Activated CD8-positive, alpha-beta memory T cell treated with anti-CD3 and anti-CD28 coated beads, Interleukin-2, amount 50 U/mL, for 4 hours (primary cell): Measurements from ENCODE around the gene VDAC2.
"Not testable (repeated sequence)": the region's sequence is repeated elsewhere in the genome, so short reads cannot be mapped to it uniquely, and the experiment has no call there.

Experiments
- DNase-seq: peaks from one replicate; pipeline ENCODE4 v3.0.0-alpha.2; 2020

The VDAC2 gene

GRCh38 chr10:75201793-75202307, 8.7 kb upstream of the VDAC2 start:
- DNase-seq = no peak

- DNase-seq = no peak
Measured at GRCh38 chr10:75202321-75203045, 8.1 kb upstream of the VDAC2 start.

DNA sequence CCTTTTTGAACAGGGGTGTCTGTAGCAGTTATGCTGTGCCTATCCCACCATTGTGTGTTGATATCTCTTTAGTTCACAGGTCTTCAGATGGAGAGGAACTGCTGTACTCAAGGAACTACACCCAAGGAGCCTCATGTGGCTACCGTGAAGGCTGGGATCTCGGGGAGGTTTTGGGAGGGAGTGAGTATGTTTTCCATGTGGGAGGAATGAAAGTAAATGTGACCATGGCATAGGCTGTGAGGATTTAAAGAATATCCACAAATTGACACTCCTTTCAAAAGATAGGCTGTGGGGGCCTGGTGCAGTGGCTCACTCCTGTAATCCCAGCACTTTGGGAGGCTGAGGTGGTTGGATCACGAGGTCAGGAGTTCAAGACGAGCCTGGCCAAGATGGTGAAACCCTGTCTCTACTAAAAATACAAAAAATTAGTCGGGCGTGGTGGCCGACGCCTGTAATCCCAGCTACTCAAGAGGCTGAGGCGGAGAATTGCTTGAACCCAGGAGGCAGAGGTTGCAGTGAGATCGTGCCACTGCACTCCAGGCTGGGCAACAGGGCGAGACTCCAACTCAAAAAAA, 7.5 kb upstream of the VDAC2 start:
- not testable (repeated sequence) for DNase-seq

- no peak for DNase-seq
Measured at GRCh38 chr10:75203724-75204123, 6.9 kb upstream of the VDAC2 start.

- DNase-seq = no peak
Measured at GRCh38 chr10:75205908-75206307, 4.7 kb upstream of the VDAC2 start.

DNA sequence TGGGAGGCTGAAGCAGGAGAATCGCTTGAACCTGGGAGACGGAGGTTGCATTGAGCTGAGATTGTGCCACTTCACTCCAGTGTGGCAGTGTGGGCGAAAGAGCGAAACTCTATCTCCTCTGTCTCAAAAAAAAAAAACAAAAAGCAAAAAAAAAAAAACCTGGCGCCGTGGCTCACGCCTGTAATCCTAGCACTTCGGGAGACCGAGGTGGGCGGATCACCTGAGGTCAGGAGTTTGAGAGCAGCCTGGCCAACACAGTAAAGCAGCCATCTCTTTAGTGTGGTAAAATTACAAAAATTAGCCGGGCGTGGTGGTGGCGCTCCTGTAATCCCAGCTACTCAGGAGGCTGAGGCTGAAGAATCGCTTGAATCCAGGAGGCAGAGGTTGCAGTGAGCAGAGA, 4.0 kb upstream of the VDAC2 start:
- DNase-seq = not testable (repeated sequence)

DNA sequence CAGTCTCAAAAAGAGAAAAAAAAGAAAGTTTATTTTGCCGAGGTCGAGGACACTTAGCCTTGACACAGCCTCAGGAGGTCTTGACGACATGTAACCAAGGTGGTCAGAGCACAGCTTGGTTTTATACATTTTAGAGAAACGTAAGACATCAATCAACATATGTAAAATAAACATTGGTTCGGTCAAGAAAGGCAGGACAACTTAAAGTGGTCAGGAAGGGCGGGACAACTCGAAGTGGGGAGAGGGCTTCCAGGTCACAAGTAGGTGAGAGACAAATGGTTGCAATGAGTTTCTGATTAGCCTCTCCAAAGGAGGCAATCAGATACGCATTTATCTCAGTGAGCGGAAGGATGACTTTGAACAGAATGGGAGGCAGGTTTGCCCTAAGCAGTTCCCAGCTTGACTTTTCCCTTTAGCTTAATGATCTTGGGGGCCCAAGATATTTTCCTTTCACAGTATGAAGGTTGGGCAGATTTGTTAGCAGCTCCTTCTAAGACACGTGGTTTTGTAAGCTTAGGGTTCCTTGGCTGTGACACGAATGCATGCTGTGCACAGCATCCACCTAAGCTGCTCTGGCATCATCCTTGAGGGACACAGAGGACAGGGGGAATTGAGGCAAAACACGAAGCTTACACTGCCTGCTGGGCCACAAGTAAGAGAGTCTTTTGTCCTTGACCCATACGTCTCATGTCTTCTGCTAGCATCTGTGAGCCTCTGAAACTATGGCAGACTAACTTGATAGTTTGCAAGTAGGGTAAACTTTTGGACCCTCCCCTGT, 3.3 kb upstream of the VDAC2 start:
- DNase-seq = no peak

GRCh38 chr10:75207857-75208144, 2.8 kb upstream of the VDAC2 start:
- DNase-seq = no peak

GRCh38 chr10:75208181-75208580, 2.4 kb upstream of the VDAC2 start:
- no peak for DNase-seq

GRCh38 chr10:75209086-75209920, 1.3 kb upstream of the VDAC2 start:
- no peak for DNase-seq

DNA sequence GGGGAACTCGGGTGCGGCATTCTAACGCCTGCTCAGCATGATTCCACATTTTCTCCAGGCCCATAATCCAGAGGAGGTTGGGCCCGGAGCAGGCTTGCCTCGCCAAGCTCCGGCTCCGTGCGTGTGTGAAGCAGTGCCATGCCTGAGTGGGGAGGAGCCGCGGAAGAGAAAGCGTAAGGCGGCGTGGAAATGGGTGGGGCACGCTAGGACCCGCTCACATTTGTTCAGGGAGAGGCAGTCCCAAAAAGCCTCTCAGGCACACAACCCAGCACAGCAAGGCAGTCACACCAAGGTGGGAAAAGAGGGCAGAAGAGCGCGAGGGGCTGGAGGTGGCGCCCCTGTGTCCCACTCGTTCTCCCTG, 695 bp upstream of the VDAC2 start:
- peak; percentile 79 for DNase-seq

DNA sequence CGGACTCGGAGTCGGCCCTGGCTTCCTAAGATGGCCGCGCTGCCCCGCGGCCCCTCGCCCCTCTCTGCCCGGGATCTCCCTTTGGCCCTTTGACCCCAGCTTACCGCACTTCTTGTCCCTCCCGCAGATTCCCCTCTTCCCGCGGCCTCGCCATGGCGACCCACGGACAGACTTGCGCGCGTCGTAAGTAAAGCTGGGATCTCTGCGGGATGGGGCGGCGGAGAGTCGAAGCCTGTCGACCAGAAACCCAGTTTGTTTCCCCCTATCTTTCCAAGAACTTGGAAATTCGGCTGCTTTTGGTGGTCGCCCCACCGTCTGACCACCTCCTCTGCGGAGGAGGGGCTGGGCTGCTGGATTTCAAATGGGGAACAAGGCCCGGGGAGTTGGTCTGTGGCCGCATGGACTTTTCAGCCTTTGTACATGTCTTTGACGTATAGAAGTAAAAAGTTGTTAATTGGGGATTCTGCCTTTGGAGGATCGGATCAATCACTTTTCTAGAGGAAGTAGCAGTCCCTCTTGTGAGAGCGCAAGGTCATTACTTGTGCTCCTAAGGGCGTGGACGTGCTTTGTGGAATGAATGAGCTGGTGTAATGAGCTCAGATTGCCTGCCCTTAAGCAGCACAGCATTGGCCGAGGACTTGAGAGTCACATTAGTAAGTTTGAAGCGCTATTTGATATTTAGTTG, 553 bp downstream of the VDAC2 start:
- DNase-seq = peak; percentile 22

- no peak for DNase-seq
Measured at GRCh38 chr10:75212343-75212742, 1.7 kb downstream of the VDAC2 start.

DNA sequence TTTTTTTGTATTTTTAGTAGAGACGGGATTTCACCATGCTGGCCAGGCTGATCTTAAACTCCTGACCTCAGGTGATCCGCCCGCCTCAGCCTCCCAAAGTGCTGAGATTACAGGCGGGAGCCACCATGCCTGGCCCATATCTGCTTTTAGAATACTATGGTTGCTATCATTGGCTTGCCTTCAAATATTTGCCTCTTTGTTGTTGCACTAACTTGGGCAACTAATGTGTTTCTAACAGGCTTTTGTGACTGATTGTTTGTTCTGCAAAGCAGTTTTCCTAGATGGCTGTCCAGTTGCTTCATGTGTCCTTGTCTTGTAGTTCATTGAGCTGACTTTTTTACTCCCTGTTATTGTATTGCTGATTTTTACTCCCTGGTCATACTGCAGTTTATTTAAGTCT, 9.7 kb downstream of the VDAC2 start:
- DNase-seq = no peak

DNA sequence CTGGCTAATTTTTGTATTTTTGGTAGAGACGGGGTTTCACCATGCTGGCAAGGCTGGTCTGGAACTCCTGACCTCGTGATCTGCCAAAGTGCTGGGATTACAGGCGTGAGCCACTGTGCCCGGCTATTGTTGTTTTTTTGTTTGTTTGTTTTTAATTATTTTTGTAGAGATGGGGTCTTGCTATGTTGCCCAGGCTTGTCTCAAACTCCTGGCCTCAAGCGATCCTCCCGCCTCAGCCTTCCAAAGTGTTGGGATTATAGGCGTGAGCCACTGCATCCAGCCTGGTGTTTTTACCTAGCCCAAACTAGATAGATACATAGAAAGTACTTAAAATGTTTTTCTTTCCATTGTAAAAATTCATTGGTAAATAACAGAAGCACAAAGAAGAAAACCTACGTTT, 10.9 kb downstream of the VDAC2 start:
- not testable (repeated sequence) for DNase-seq

DNA sequence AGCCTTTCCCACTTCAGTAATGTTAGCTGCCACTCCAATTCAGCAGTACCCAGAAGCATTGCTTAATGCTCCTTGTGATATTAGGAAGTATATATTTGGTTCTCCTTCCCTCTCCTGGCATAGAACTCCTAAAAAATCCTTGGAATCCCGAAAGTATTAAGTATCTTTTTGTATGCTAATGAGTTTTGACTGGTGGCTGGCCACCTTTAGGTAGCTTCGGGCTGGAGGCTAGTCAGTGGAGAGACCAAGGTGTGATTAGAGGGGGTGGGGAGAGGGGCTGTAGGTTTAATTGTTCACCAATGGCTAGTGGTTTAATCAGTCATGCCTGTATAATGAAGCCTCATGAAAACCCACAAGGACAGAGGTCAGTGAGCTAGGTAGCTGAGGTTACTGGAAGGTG, 12.9 kb downstream of the VDAC2 start:
- DNase-seq = no peak

DNA sequence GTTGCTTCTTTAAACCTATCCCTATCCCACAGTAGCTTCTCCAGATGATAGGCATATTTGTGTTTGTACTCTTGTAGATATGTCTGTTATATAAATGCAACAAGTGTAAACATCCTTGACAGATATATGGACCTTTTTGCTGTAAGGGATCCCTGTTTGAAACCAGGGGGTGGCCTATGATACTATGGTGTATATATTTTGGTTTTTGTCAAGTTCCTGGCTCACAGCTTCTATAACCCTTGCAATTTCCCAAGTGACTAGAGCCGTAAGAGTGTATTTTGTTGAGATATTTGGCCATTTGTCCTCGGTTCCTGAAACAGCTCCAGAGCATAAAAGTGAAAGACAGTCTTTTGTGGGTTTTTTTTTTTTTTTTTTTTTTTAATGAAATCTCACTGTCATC, 15.5 kb downstream of the VDAC2 start:
- DNase-seq = no peak

DNA sequence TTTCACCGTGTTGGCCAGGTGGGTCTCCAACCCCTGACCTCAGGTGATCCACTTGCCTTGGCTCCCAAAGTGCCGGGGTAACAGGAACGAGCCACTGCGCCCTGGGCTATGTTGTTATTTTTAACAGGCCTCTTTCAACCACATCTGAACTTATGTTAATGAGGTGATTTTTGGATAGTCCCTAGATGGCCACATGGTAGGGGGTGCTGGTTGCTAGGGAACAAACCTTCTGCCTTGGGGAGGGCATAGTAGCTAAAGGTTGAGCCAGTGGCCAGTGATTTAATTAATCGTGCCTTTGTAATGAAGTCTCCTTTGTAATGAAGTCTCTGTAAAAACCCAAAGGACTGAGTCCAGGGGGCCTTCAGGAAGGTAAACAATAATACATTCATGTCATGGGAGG, 16.1 kb downstream of the VDAC2 start:
- no peak for DNase-seq

- no peak for DNase-seq
Measured at GRCh38 chr10:75228278-75228677, 17.7 kb downstream of the VDAC2 start.

DNA sequence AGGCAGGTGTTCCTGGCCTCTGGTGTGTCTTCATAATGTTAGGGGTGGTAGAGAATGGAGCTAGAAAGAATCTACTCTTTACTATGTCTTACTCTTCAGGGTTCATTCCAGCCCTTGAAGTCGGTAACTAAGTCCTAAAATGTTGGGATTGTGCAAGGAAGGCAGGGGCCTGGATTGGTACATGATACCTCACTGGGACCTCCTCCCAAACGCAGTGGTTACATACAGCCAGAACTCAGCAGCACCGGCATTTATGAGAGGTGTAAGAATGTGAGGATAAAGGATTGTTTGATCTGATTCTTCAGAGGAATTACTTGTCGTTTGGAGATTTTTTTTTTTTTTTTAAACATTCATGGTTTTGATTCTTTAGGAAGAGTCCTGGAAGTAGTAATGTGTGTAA, 18.2 kb downstream of the VDAC2 start:
- DNase-seq = no peak

GRCh38 chr10:75229971-75230370, 19.4 kb downstream of the VDAC2 start:
- DNase-seq = no peak

DNA sequence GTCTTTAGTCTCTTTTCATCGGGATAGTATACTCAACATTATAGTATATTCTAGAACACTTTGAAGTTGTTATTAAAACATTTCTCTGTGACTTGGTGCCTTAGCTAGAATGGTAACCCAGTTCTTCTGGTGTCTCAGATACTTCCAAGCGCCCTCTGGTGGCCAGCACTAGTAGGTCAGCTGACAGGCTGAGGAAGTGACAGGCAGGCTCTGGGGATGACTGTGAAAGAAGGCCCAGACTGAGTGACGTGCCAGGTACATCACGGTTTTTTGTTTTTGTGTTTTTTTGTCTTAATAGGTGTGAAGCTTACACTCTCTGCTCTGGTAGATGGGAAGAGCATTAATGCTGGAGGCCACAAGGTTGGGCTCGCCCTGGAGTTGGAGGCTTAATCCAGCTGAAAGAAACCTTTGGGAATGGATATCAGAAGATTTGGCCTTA, 20.0 kb downstream of the VDAC2 start:
- DNase-seq = peak; percentile 94
